PC-9 (cell line): ENCODE measurements around the gene RNU1-4. TPM values are rescaled to one million over a fixed set of nuclear protein-coding genes. Genes with fewer than 3 reads are reported as not detected.
"Not testable (repeated sequence)": the region's sequence is repeated elsewhere in the genome, so short reads cannot be mapped to it uniquely, and the experiment has no call there.

Experiments
- BruUV-seq: library from RNA; stranded (reverse); fragments of 400-500 nt; replicated peaks from 2 replicates; lab custom pipeline; 2021; lab: Mats Ljungman, UMichigan
- CTCF ChIA-PET: fragments of 300-600 bp; sonication (Branson Sonifier 250); formaldehyde crosslinking; loops from one replicate; lab custom pipeline; 2022; ENCODE audit warnings: antibody characterized with exemption; lab: Charles Lee
- POLR2A ChIA-PET: fragments of 300-600 bp; sonication (Branson Sonifier 250); formaldehyde crosslinking; loops from one replicate; lab custom pipeline; 2022; ENCODE audit warnings: antibody characterized with exemption; ENCODE audit not compliant: unreplicated experiment; lab: Charles Lee
- DNase-seq, 2 experiments: peaks; one replicate each; pipeline versions ENCODE4 v3.0.0 to v3.0.0-alpha.2; 2015 to 2022; ENCODE audit warnings: mixed read lengths in 1 of 2
- H2AFZ ChIP-seq: fragments of 200-600 bp; sonication (generic); 2 replicates; pipeline ENCODE4 v1.8.1; 2017; ENCODE audit warnings: antibody characterized with exemption
- H3F3A ChIP-seq: fragments of 200-600 bp; sonication (generic); 2 replicates; pipeline ENCODE4 v1.8.1; 2017; ENCODE audit warnings: antibody characterized with exemption, mild to moderate bottlenecking, low read depth; ENCODE audit not compliant: insufficient read depth
- H3K27ac ChIP-seq: fragments of 200-600 bp; sonication (generic); 2 replicates; pipeline ENCODE4 v1.6.1; 2016; ENCODE audit warnings: mixed run types
- H3K27me3 ChIP-seq: fragments of 200-600 bp; sonication (generic); 2 replicates; pipeline ENCODE4 v1.6.1; 2016; ENCODE audit warnings: low read depth, mixed run types; ENCODE audit not compliant: insufficient read depth
- H3K36me3 ChIP-seq: fragments of 200-600 bp; sonication (generic); 2 replicates; pipeline ENCODE4 v1.6.1; 2016; ENCODE audit warnings: low read depth, mixed run types
- H3K4me1 ChIP-seq: fragments of 200-600 bp; sonication (generic); replicated peaks from 2 replicates; pipeline ENCODE4 v1.6.1; 2016; ENCODE audit warnings: mixed run types; ENCODE audit not compliant: insufficient read depth
- H3K4me2 ChIP-seq: fragments of 200-600 bp; sonication (generic); 2 replicates; pipeline ENCODE4 v1.6.1; 2017; ENCODE audit warnings: mixed run types
- H3K4me3 ChIP-seq: fragments of 200-600 bp; sonication (generic); 2 replicates; pipeline ENCODE4 v1.6.1; 2016; ENCODE audit warnings: mixed run types
- H3K79me2 ChIP-seq: fragments of 200-600 bp; sonication (generic); 2 replicates; pipeline ENCODE4 v1.6.1; 2017; ENCODE audit warnings: low read depth, mixed run types
- H3K9me2 ChIP-seq: fragments of 200-600 bp; sonication (generic); 2 replicates; pipeline ENCODE4 v1.8.1; 2017; ENCODE audit warnings: mild to moderate bottlenecking; ENCODE audit not compliant: insufficient read depth
- H3K9me3 ChIP-seq: fragments of 200-600 bp; sonication (generic); 2 replicates; pipeline ENCODE4 v1.8.1; 2016; ENCODE audit warnings: low read depth; ENCODE audit not compliant: insufficient read depth
- H4K20me1 ChIP-seq: fragments of 200-600 bp; sonication (generic); 2 replicates; pipeline ENCODE4 v1.8.1; 2017; ENCODE audit not compliant: insufficient read depth
- CTCF ChIP-seq: fragments of 200-600 bp; sonication (generic); conservative IDR thresholded peaks from 2 replicates; pipeline ENCODE4 v1.6.1; 2017; ENCODE audit warnings: mixed run types, antibody characterized with exemption, mild to moderate bottlenecking, moderate library complexity
- EZH2 ChIP-seq: fragments of 200-600 bp; sonication (generic); IDR thresholded peaks from 2 replicates; pipeline ENCODE4 v1.8.0; 2017; ENCODE audit warnings: antibody characterized with exemption, low read depth
- intact Hi-C: fragments of 100-400 bp; cut with micrococcal nuclease; formaldehyde crosslinking; loops from one replicate; pipeline ENCODE4 v1.10.0; 2022; ENCODE audit not compliant: unreplicated experiment
- total RNA-seq: library from RNA; stranded (reverse); gene quantifications from 2 replicates; pipeline ENCODE4 v1.2.3, GENCODE V29; 2021

Gene RNU1-4
- total RNA-seq, 1 experiment from 2014 or later, result 1,333 TPM

GRCh38 chr1:16721871-16722641 is 18.3 kb upstream of the RNU1-4 start:
- no peak for TF ChIP-seq CTCF
- H3K4me3 ChIP-seq, result no peak overlapping the region
- BruUV-seq, result no TSS peak

GRCh38 chr1:16724718-16725438 is 15.4 kb upstream of the RNU1-4 start:
- intact Hi-C loops, result no loop called here
- Histone ChIP-seq H3K27me3 (no peaks in the 10 kb centered on the region), H3K9me2 (no peaks in the 10 kb centered on the region), H3K27ac (no peak overlapping the region), H3K36me3 (no peaks in the 10 kb centered on the region), H3K79me2 (no peaks in the 10 kb centered on the region), H3K4me3 (no peak overlapping the region), H2AFZ (no peak overlapping the region), H3K4me2 (no peak overlapping the region), H4K20me1 (no peaks in the 10 kb centered on the region), H3F3A (no peaks in the 10 kb centered on the region), H3K9me3 (no peaks in the 10 kb centered on the region), H3K4me1 (no peaks in the 10 kb centered on the region)
- ChIA-PET CTCF (no interaction called here), POLR2A (no interaction called here)
- no peak for TF ChIP-seq CTCF
- TF ChIP-seq EZH2, result no peak
- no TSS peak for BruUV-seq
- no peak for DNase-seq

More at GRCh38 chr1:16721871-16722641, 18.3 kb upstream of the RNU1-4 start:
- Histone ChIP-seq H3K9me2 (no peaks in the 10 kb centered on the region), H3K79me2 (no peaks in the 10 kb centered on the region), H3K27me3 (no peaks in the 10 kb centered on the region), H4K20me1 (no peaks in the 10 kb centered on the region), H3K9me3 (no peaks in the 10 kb centered on the region), H3K27ac (no peak overlapping the region), H3K4me2 (no peak overlapping the region), H2AFZ (no peak overlapping the region), H3K4me1 (peaks cover under 1% of the 10 kb centered on the region; the same call in 1 of the 2 replicates), H3F3A (no peaks in the 10 kb centered on the region), H3K36me3 (no peaks in the 10 kb centered on the region)
- no peak for DNase-seq
- ChIA-PET CTCF (no interaction called here), POLR2A (no interaction called here)
- intact Hi-C loops, result no loop called here

- H3K4me2 ChIP-seq, H3K9me2 ChIP-seq, H3K4me3 ChIP-seq, H4K20me1 ChIP-seq, intact Hi-C loops, H3K4me1 ChIP-seq, H3F3A ChIP-seq, CTCF ChIA-PET, DNase-seq, POLR2A ChIA-PET, H3K36me3 ChIP-seq, H3K9me3 ChIP-seq, H3K79me2 ChIP-seq, H3K27me3 ChIP-seq, BruUV-seq, H2AFZ ChIP-seq, H3K27ac ChIP-seq: not testable (repeated sequence)
Measured at GRCh38 chr1:16725439-16726245, 14.7 kb upstream of the RNU1-4 start.
